Neural progenitor cell (in vitro differentiated cells): Measurements from ENCODE around the gene FAM90A1. TPM values are rescaled to one million over a fixed set of nuclear protein-coding genes. Genes with fewer than 3 reads are reported as not detected.
"Not testable (repeated sequence)": the region's sequence is repeated elsewhere in the genome, so short reads cannot be mapped to it uniquely, and the experiment has no call there.

Experiments used
- DNase-seq: peaks from one replicate; pipeline ENCODE4 v3.0.0-alpha.2; 2016; ENCODE audit warnings: low spot score
- H2AFZ ChIP-seq: fragments of 200-600 bp; sonication (generic); replicated peaks from 2 replicates; pipeline ENCODE4 v1.6.1; 2016; ENCODE audit warnings: antibody characterized with exemption
- H3F3A ChIP-seq: fragments of 200-600 bp; sonication (generic); 2 replicates; pipeline ENCODE4 v1.6.1; 2016; ENCODE audit warnings: antibody characterized with exemption, low read depth
- H3K27ac ChIP-seq: fragments of 200-600 bp; sonication (generic); 2 replicates; pipeline ENCODE4 v1.5.1; 2016; ENCODE audit warnings: mild to moderate bottlenecking
- H3K27me3 ChIP-seq: fragments of 200-600 bp; sonication (generic); 2 replicates; pipeline ENCODE4 v1.6.1; 2016; ENCODE audit warnings: mild to moderate bottlenecking, moderate library complexity
- H3K36me3 ChIP-seq: fragments of 200-600 bp; sonication (generic); 2 replicates; pipeline ENCODE4 v1.5.1; 2016
- H3K4me1 ChIP-seq: fragments of 200-600 bp; sonication (generic); 2 replicates; pipeline ENCODE4 v1.6.1; 2016; ENCODE audit warnings: mixed run types
- H3K4me2 ChIP-seq: fragments of 200-600 bp; sonication (generic); 2 replicates; pipeline ENCODE4 v1.6.1; 2016
- H3K4me3 ChIP-seq: fragments of 200-600 bp; sonication (generic); 2 replicates; pipeline ENCODE4 v1.5.1; 2016
- H3K79me2 ChIP-seq: fragments of 200-600 bp; sonication (generic); 2 replicates; pipeline ENCODE4 v1.6.1; 2016; ENCODE audit warnings: low read depth
- H3K9ac ChIP-seq: fragments of 200-600 bp; sonication (generic); 2 replicates; pipeline ENCODE4 v1.6.1; 2016
- H3K9me3 ChIP-seq: fragments of 200-600 bp; sonication (generic); 2 replicates; pipeline ENCODE4 v1.5.1; 2016; ENCODE audit warnings: low read depth
- H4K20me1 ChIP-seq: fragments of 200-600 bp; sonication (generic); 2 replicates; pipeline ENCODE4 v1.6.1; 2016; ENCODE audit warnings: low read depth
- H3K27ac Mint-ChIP-seq: 3 replicates; pipeline ENCODE4 v1.8.0; 2021; ENCODE audit warnings: mixed read lengths
- H3K27me3 Mint-ChIP-seq: 2 replicates; pipeline ENCODE4 v1.8.0; 2022; ENCODE audit warnings: low read depth, mild to moderate bottlenecking, inconsistent platforms, moderate library complexity, mixed read lengths; ENCODE audit not compliant: insufficient read depth
- H3K36me3 Mint-ChIP-seq: 3 replicates; pipeline ENCODE4 v1.8.0; 2021; ENCODE audit warnings: mixed read lengths
- H3K4me1 Mint-ChIP-seq: 3 replicates; pipeline ENCODE4 v1.8.0; 2021; ENCODE audit warnings: mixed read lengths
- H3K4me3 Mint-ChIP-seq: 3 replicates; pipeline ENCODE4 v1.8.0; 2021; ENCODE audit warnings: mild to moderate bottlenecking, moderate library complexity, mixed read lengths
- H3K9me3 Mint-ChIP-seq: 3 replicates; pipeline ENCODE4 v1.8.0; 2020; ENCODE audit warnings: mixed read lengths
- total RNA-seq: library from RNA; depleted of rRNA; stranded (reverse); fragments of >200 nt; gene quantifications from 2 replicates; pipeline ENCODE4 v1.2.3, GENCODE V29; 2015; ENCODE audit warnings: low replicate concordance

The FAM90A1 gene
- total RNA-seq, 1 donor from 2014 or later = not detected

DNA sequence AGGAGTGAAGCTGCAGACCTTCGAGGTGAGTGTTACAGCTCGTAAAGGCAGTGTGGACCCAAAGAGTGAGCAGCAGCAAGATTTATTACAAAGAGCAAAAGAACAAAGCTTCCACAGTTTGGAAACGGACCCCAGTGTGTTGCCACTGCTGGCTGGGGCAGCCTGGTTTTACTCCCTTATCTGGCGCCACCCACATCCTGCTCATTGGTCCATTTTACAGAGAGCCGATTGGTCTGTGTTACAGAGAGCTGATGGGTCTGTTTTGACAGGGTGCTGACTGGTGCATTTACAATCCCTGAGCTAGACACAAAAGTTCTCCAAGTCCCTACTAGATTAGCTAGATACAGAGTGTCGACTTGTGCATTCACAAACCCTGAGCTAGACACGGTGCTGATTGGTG lies 24.2 kb upstream of the FAM90A1 start:
- H3K27me3 ChIP-seq, H3K27me3 Mint-ChIP-seq, H3K9me3 Mint-ChIP-seq, H2AFZ ChIP-seq, H3K9me3 ChIP-seq, H3K4me1 ChIP-seq, H3K79me2 ChIP-seq, H3K27ac ChIP-seq, H3K4me1 Mint-ChIP-seq, H3F3A ChIP-seq, H4K20me1 ChIP-seq, H3K36me3 Mint-ChIP-seq, H3K4me3 ChIP-seq, H3K4me3 Mint-ChIP-seq, H3K9ac ChIP-seq, DNase-seq, H3K4me2 ChIP-seq, H3K27ac Mint-ChIP-seq, H3K36me3 ChIP-seq: not testable (repeated sequence)

DNA sequence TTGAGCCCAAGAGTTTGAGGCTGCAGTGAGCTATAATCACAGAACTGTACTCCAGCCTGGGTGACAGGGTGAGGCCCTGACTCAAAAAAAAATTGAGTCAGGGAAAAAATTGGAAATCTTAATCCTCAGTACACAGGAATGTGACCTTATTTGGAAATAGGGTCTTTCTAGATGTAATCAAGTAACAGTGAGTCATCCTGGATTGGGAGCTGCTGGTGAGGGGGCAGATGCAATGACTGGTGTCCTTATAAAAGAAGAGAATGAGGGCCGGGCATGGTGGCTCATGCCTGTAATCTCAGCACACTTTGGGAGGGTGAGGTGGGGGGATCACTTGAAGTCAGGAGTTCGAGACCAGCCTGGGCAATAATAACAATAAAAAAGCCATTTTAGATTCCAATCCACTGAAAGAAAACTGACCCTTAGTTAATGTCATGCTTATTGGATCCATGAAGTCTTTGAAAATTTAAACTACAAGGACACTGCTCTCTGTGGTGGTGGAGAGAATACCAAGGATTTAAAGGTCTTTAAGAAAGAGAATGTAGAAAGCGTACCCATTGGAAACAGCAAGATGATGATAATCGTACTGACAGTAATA lies 19.6 kb upstream of the FAM90A1 start:
- not testable (repeated sequence) for H3K9ac ChIP-seq, H3K79me2 ChIP-seq, H3K9me3 Mint-ChIP-seq, H3K4me3 Mint-ChIP-seq, H3K27me3 ChIP-seq, H3K4me2 ChIP-seq, H3K27ac Mint-ChIP-seq, H3K36me3 Mint-ChIP-seq, H4K20me1 ChIP-seq, H3K27ac ChIP-seq, H3K4me3 ChIP-seq, H2AFZ ChIP-seq, H3K4me1 ChIP-seq, H3K36me3 ChIP-seq, H3F3A ChIP-seq, H3K4me1 Mint-ChIP-seq, H3K9me3 ChIP-seq, DNase-seq, H3K27me3 Mint-ChIP-seq

DNA sequence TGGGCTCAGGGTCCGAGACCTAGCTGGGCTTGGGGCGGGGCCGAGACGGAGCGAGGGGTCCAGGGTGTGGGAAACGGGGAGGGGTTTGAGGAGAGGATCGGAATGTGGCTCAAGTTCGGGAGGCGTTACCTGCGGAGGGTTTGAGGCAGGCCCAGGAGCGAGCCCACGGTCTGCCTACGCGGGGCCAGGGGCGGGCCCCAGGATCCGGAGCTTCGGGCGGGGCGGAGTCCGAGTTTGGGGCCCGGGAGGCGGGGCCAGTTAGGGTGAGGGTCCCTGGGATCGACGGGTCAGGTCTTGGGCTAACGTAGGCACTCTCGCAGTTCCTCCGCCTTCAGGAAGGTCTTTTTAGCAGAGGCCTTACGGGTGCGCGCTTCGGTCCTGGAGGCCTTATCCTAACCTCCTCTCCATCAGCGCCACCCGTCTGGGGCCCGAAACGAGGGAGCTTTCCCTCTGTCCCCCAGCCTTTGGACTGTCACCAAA lies 16.3 kb upstream of the FAM90A1 start:
- not testable (repeated sequence) for H3K36me3 Mint-ChIP-seq, H3K9ac ChIP-seq, H3K27me3 Mint-ChIP-seq, H4K20me1 ChIP-seq, H3K9me3 Mint-ChIP-seq, H3K27me3 ChIP-seq, H3K4me1 ChIP-seq, H3K9me3 ChIP-seq, H3K27ac ChIP-seq, H3F3A ChIP-seq, H3K27ac Mint-ChIP-seq, H3K36me3 ChIP-seq, H3K79me2 ChIP-seq, H3K4me1 Mint-ChIP-seq
- peak overlapping the region; percentile 73 for H3K4me3 ChIP-seq
- H3K4me2 ChIP-seq = peak overlapping the region; percentile 95
- H2AFZ ChIP-seq = peak overlapping the region; percentile 85
- peak overlapping the region; percentile 92 for H3K4me3 Mint-ChIP-seq
- DNase-seq = peak; percentile 95

DNA sequence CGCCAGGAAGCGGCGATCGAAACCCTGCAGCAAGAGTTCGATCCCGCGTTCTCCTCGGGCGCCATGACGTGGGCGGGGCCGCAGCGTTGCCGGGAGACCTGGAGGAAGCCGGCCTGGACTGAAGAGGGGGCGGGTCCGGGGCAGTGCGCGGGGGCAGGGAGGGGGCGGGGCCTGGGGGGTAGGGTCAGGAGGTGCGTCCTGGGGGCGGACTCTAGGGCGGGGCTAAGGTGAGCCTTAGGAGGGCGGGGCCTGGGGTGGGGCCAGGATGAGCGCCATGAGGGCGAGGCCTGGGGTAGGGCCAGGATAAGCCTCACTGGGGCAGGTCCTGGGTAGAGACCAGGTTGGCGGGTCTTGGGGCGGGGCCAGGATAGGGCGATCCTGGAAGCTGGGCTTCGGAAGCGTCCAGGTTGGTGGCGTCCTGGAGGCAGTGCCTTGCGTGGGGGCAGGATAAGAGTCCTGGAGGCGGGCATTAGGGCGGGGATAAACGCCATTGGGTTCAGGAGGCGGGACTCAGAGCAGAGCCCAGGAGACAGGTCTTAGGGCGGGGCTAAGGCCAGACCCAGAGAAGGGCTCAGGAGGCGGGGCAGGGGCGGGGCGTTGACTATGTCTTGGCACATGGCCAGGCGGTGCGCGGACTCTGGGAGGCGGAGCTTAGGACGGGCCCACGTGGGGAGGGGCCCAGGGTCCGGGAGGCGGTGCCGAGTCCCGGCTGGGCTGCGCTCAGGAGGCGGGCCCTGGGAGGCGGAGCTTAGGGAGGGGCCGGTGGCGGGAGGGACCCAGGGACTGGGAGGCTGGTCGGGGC lies 15.7 kb upstream of the FAM90A1 start:
- Mint-ChIP-seq H3K27ac (peak overlapping the region; percentile 76), H3K4me3 (peak overlapping the region; percentile 92)
- H3K27me3 Mint-ChIP-seq, H3K4me1 ChIP-seq, H3K27ac ChIP-seq, H3K27me3 ChIP-seq, H3K4me1 Mint-ChIP-seq, H3F3A ChIP-seq, H4K20me1 ChIP-seq, H3K36me3 ChIP-seq, H3K9me3 Mint-ChIP-seq, H3K9me3 ChIP-seq, H3K36me3 Mint-ChIP-seq, H3K79me2 ChIP-seq: not testable (repeated sequence)
- Histone ChIP-seq H3K4me3 (peak overlapping the region; percentile 73), H3K9ac (peak overlapping the region; percentile 45), H3K4me2 (peak overlapping the region; percentile 79), H2AFZ (peak overlapping the region; percentile 52)
- DNase-seq = peak; percentile 97

DNA sequence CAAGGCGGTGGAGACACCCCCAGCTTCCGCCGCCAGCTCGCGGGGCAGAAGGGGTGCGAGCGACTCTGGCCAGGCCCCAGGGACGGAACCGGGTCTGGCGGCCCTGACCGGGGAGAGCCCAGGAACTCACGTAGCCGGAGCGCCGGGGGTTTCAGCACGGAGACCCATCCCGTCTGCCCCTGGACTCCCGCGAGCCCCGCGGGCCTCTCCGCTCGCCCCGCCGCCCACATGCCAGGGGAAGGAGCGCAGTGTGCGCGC lies 15.1 kb upstream of the FAM90A1 start:
- H3K27me3 Mint-ChIP-seq, H3K4me1 ChIP-seq, H3K4me1 Mint-ChIP-seq, H3K27ac ChIP-seq, H4K20me1 ChIP-seq, H3K79me2 ChIP-seq, H3K9me3 Mint-ChIP-seq, H3F3A ChIP-seq, DNase-seq, H3K27me3 ChIP-seq, H3K36me3 ChIP-seq, H3K36me3 Mint-ChIP-seq, H3K9me3 ChIP-seq, H3K27ac Mint-ChIP-seq: not testable (repeated sequence)
- peak overlapping the region; percentile 73 for H3K4me3 ChIP-seq
- peak overlapping the region; percentile 92 for H3K4me3 Mint-ChIP-seq
- peak overlapping the region; percentile 52 for H2AFZ ChIP-seq
- peak overlapping the region; percentile 45 for H3K9ac ChIP-seq
- H3K4me2 ChIP-seq = peak overlapping the region; percentile 79

DNA sequence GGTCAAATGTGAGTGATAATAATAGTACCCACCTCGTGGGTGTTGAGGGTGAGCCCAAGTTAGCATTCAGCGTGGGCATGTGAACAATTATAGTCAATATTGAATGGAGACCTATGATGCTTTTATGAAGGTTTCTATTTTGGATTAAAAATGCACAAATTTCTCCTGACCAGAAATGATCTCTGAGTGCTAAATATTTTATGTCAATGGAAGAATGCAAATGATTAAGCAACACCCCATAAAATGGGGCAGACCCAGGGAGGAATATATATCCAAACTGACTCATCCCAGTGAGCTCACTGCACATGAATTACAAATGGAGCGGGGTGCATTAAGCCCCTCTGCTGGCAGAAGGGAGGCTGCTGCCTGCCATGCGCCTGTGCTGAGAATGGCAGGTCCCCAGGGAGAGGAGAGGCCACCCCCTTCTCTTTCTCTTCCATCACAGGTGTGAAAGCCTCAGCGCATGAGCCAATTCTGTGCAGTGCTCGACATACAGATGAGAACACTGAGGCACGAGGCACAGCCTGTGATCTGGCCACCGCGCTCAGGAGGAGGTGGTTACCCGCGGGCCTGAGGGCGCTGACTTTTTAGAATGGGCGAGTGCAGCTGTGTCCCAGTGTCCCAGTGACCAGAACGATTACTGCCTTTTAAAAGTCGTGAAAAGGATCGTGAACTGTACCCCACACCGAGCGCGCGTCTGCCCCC lies 14.7 kb upstream of the FAM90A1 start:
- not testable (repeated sequence) for H3K36me3 Mint-ChIP-seq, H3K4me1 Mint-ChIP-seq, H3K27ac Mint-ChIP-seq

DNA sequence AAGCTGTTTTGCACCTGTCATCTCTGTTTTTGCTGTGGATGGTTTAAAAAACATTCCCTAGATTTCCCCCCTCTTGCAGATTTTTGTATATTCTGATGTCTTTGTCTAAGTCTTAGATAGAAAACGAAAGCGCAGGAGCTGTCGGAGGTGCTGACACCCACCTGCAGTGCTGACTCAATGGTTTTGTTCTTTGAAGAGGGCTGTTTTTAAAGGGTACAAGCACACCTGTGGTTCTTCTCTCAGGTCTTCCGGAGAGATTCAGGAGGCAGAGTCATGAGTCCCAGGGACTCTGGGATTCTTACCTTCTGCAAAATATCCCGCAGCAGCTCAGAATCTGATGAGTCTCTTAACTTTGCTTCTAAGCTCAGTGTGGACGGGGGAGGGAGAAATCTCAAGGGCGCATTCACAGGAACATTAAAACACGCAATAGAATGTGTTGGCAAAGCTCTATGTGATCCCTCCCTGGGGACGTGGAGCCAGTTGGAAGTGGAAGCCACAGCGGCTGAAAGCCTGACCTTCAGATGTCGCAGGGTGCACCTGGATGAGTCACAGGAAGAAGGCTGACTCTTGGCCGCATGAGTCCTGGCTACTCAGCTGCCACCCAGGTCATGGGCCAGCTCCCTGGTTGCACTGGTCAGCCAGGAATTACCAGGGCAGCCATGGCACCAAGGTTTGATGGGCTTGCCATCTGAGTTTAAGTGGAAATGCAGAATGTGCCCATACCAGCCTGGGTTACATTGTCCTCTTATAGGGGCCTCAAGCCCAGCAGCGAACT lies 13.1 kb upstream of the FAM90A1 start:
- not testable (repeated sequence) for H3K9ac ChIP-seq, H4K20me1 ChIP-seq, H3K4me2 ChIP-seq, H3K4me1 ChIP-seq, H3K27me3 ChIP-seq, H3K36me3 ChIP-seq, H3K27ac Mint-ChIP-seq, H3K27me3 Mint-ChIP-seq, H3F3A ChIP-seq, DNase-seq, H3K9me3 ChIP-seq, H3K4me1 Mint-ChIP-seq, H3K79me2 ChIP-seq, H3K9me3 Mint-ChIP-seq, H3K4me3 Mint-ChIP-seq, H3K36me3 Mint-ChIP-seq, H2AFZ ChIP-seq, H3K27ac ChIP-seq, H3K4me3 ChIP-seq

More for the DNA sequence above, 14.7 kb upstream of the FAM90A1 start:
- not testable (repeated sequence) for H3K9me3 ChIP-seq, H3K79me2 ChIP-seq, H3K27ac ChIP-seq, H3K27me3 ChIP-seq, H3K36me3 ChIP-seq, H3K4me1 ChIP-seq, H3K9me3 Mint-ChIP-seq, H3K27me3 Mint-ChIP-seq, H3F3A ChIP-seq, H4K20me1 ChIP-seq
- peak overlapping the region; percentile 92 for H3K4me3 Mint-ChIP-seq
- Histone ChIP-seq H3K4me3 (peak overlapping the region; percentile 73), H2AFZ (peak overlapping the region; percentile 52), H3K9ac (peak overlapping the region; percentile 45), H3K4me2 (peak overlapping the region; percentile 79)
- DNase-seq = peak; percentile 33
